CD4-positive, alpha-beta T cell (primary cell): Measurements from ENCODE around the gene DRAP1. TPM values are rescaled to one million over a fixed set of nuclear protein-coding genes. Genes with fewer than 3 reads are reported as not detected.
A peak's percentile ranks its signal among the peaks of the same experiment; 100 is the strongest.

ENCODE experiments used
- ATAC-seq: fragments of 200-7000 bp; cut with Tn5 transposase; one replicate; pipeline ENCODE4 v1.10.0; 2022; ENCODE audit warnings: mild to moderate bottlenecking; ENCODE audit not compliant: poor library complexity
- CTCF ChIA-PET: fragments of 350-600 bp; sonication (Branson Sonifier 250); formaldehyde crosslinking; loops from one replicate; lab custom pipeline; 2021; ENCODE audit warnings: antibody characterized with exemption, inconsistent platforms; lab: Charles Lee
- POLR2A ChIA-PET: fragments of 350-600 bp; sonication (Branson Sonifier 250); formaldehyde crosslinking; loops from one replicate; lab custom pipeline; 2021; ENCODE audit warnings: antibody characterized with exemption, inconsistent platforms; lab: Charles Lee
- DNase-seq, 14 experiments: peaks; one replicate each; pipeline ENCODE4 v3.0.0-alpha.2; 2013 to 2020; ENCODE audit warnings: mixed read lengths in 2 of 14
- H3K27ac ChIP-seq, 2 donors: one replicate each; pipeline versions ENCODE4 v1.5.1 to v1.7.0; 2013; ENCODE audit warnings: low read length in 2 of 2, low read depth in 1 of 2, mild to moderate bottlenecking in 1 of 2
- H3K27me3 ChIP-seq, 2 experiments: 1 replicate in 1 of 2; 2 replicates in 1 of 2; pipeline versions ENCODE4 v1.6.1 to v1.7.0; 2013; ENCODE audit warnings: low read length in 2 of 2, control low read depth in 1 of 2, mild to moderate bottlenecking in 1 of 2, moderate library complexity in 1 of 2; ENCODE audit not compliant: insufficient read depth in 2 of 2, control insufficient read depth in 1 of 2
- H3K36me3 ChIP-seq: one replicate; pipeline ENCODE4 v1.6.1; 2013; ENCODE audit warnings: low read length, control low read depth; ENCODE audit not compliant: insufficient read depth
- H3K4me1 ChIP-seq: one replicate; pipeline ENCODE4 v1.6.1; 2013; ENCODE audit warnings: low read length, control low read depth; ENCODE audit not compliant: insufficient read depth
- H3K4me3 ChIP-seq: one replicate; pipeline ENCODE4 v1.5.1; 2013; ENCODE audit warnings: mild to moderate bottlenecking, low read length, moderate library complexity
- H3K9me3 ChIP-seq, 2 experiments: 1 replicate in 1 of 2; 2 replicates in 1 of 2; pipeline versions ENCODE4 v1.6.1 to v1.7.0; 2013; ENCODE audit warnings: low read length in 2 of 2, mild to moderate bottlenecking in 2 of 2, control low read depth in 1 of 2, moderate library complexity in 1 of 2; ENCODE audit not compliant: control insufficient read depth in 1 of 2, insufficient read depth in 1 of 2
- H3K27ac Mint-ChIP-seq: one replicate; pipeline ENCODE4 v1.8.0; 2020; ENCODE audit warnings: mixed read lengths
- H3K27me3 Mint-ChIP-seq: one replicate; pipeline ENCODE4 v1.8.0; 2021; ENCODE audit warnings: mixed read lengths
- H3K36me3 Mint-ChIP-seq: one replicate; pipeline ENCODE4 v1.8.0; 2021; ENCODE audit warnings: low read depth, mixed read lengths
- H3K4me1 Mint-ChIP-seq: one replicate; pipeline ENCODE4 v1.8.0; 2021; ENCODE audit warnings: low read depth, mixed read lengths
- H3K4me3 Mint-ChIP-seq: one replicate; pipeline ENCODE4 v1.8.0; 2020; ENCODE audit warnings: mild to moderate bottlenecking, mixed read lengths
- H3K9me3 Mint-ChIP-seq: one replicate; pipeline ENCODE4 v1.8.0; 2020; ENCODE audit warnings: mixed read lengths
- intact Hi-C, 2 experiments: fragments of 100-400 bp; cut with DNase I in 1 of 2; cut with micrococcal nuclease in 1 of 2; formaldehyde crosslinking; loops; one replicate each; pipeline versions ENCODE4 v1.15.1 to v1.9.0; 2023 to 2025; cut with DNase I, micrococcal nuclease
- total RNA-seq, 174 experiments: library from RNA in 2 of 174; stranded (reverse) in 2 of 174; gene quantifications; one replicate each; pipeline ENCODE4 v1.2.3 and lab custom pipeline; 2021 to 2026
- TF ChIP-seq, protein P1 (sequence below): fragments of 200-600 bp; IDR thresholded peaks from one replicate; pipeline ENCODE4 v1.8.0; 2022; ENCODE audit warnings: antibody characterized with exemption, mild to moderate bottlenecking

Gene DRAP1
- total RNA-seq, 2 experiments from 2014 or later = 58.6 to 59.1 TPM

GRCh38 chr11:65883786-65884715 lies 35.2 kb upstream of the DRAP1 start:
- no peaks in the 10 kb centered on the region for H3K27me3 ChIP-seq
- H3K27ac ChIP-seq = no peak overlapping the region
- peak overlapping the region; percentile 75 for H3K27ac Mint-ChIP-seq
- H3K4me1 Mint-ChIP-seq = peaks cover 45% of the 10 kb centered on the region
- no peaks in the 10 kb centered on the region for H3K27me3 Mint-ChIP-seq
- H3K9me3 ChIP-seq = no peaks in the 10 kb centered on the region
- CTCF ChIA-PET = interaction anchor here (0.7 to 3.5 kb wide), 33 partner anchors 8 to 172 kb away, joined by 3 to 37 read pairs (median 5); partner anchors contain the start of genes BANF1, C11orf68, CFL1 and DRAP1
- no peak overlapping the region for H3K4me3 ChIP-seq
- POLR2A ChIA-PET = interaction anchor here (0.7 to 3.0 kb wide), 13 partner anchors 10 to 387 kb away, joined by 3 to 56 read pairs (median 6); partner anchors contain the start of genes BANF1, CFL1, EIF1AD and KAT5
- peaks cover 45% of the 10 kb centered on the region for H3K36me3 Mint-ChIP-seq
- intact Hi-C loops = loop anchor here (1.0 to 10.0 kb wide), 3 partner anchors 24 to 169 kb away; partner anchors contain the start of genes KAT5 (in 1 of the 2) and MUS81 (in 1 of the 2)
- no peaks in the 10 kb centered on the region for H3K9me3 Mint-ChIP-seq
- H3K36me3 ChIP-seq = peaks cover 35% of the 10 kb centered on the region
- ATAC-seq (no peak), DNase-seq (no peak)
- peaks cover 54% of the 10 kb centered on the region for H3K4me1 ChIP-seq
- H3K4me3 Mint-ChIP-seq = peak overlapping the region; percentile 84
- TF ChIP-seq, protein P1, sequence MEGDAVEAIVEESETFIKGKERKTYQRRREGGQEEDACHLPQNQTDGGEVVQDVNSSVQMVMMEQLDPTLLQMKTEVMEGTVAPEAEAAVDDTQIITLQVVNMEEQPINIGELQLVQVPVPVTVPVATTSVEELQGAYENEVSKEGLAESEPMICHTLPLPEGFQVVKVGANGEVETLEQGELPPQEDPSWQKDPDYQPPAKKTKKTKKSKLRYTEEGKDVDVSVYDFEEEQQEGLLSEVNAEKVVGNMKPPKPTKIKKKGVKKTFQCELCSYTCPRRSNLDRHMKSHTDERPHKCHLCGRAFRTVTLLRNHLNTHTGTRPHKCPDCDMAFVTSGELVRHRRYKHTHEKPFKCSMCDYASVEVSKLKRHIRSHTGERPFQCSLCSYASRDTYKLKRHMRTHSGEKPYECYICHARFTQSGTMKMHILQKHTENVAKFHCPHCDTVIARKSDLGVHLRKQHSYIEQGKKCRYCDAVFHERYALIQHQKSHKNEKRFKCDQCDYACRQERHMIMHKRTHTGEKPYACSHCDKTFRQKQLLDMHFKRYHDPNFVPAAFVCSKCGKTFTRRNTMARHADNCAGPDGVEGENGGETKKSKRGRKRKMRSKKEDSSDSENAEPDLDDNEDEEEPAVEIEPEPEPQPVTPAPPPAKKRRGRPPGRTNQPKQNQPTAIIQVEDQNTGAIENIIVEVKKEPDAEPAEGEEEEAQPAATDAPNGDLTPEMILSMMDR = no peak

DNA sequence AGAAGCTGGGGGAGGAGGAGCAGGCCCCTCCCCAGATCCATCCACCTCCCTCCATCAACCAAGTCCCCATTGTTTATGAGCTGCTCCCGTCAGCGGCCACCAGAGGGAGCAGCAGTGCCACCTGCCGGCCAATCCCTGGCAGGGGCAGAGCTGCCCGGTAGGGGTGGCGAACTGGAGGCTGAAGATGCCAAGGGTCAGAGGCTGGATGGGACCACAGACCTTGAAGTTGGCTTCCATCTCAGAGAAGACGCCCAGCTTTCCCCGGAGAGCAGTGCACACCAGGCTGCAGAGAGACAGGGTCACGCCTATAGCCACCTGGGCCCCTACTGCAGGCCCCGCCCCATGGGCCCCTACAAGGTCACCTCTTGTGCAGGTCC lies 34.5 kb upstream of the DRAP1 start:
- Mint-ChIP-seq H3K27me3 (no peaks in the 10 kb centered on the region), H3K27ac (peak overlapping the region; percentile 75), H3K4me1 (peaks cover 49% of the 10 kb centered on the region), H3K4me3 (peak overlapping the region; percentile 84), H3K36me3 (peaks cover 48% of the 10 kb centered on the region), H3K9me3 (no peaks in the 10 kb centered on the region)
- Histone ChIP-seq H3K36me3 (peaks cover 35% of the 10 kb centered on the region), H3K27me3 (no peaks in the 10 kb centered on the region), H3K27ac (no peak overlapping the region), H3K4me3 (no peak overlapping the region), H3K4me1 (peaks cover 54% of the 10 kb centered on the region), H3K9me3 (no peaks in the 10 kb centered on the region)
- TF ChIP-seq, protein P1 = peak; percentile 99
- intact Hi-C loops = loop anchor here (1.0 to 10.0 kb wide), 3 partner anchors 24 to 170 kb away; partner anchors contain the start of genes KAT5 (in 1 of the 2) and MUS81 (in 1 of the 2)
- CTCF ChIA-PET = interaction anchor here (0.7 to 3.5 kb wide), 34 partner anchors 8 to 173 kb away, joined by 3 to 37 read pairs (median 5); partner anchors contain the start of genes BANF1, C11orf68, CFL1 and DRAP1
- DNase-seq = peak; percentile 69 to 91 (median 80)
- peak; percentile 47 for ATAC-seq
- POLR2A ChIA-PET = interaction anchor here (0.7 to 3.0 kb wide), 14 partner anchors 9 to 388 kb away, joined by 3 to 56 read pairs (median 6); partner anchors contain the start of genes BANF1, CFL1, EIF1AD and KAT5

DNA sequence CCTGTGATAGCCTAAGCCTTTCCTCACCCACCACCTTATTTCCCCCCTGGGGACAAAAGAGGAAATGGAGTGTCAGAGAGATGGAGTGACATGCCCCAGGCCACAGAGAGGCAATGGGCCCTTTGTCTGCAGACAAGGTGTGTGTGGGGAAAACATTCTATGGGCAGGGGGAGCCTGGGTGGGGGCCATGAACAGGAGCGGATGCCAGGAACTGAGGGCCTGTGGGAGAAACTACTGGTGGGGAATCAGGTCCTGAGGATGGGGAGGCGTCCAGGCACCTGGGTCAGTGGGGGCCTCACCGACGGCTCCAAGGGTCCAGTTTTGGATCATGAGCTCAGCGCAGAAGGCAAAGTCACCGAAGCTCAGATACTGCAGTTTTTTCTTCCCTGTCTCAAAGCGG lies 34.0 kb upstream of the DRAP1 start:
- H3K27me3 ChIP-seq = no peaks in the 10 kb centered on the region
- Mint-ChIP-seq H3K27ac (peak overlapping the region; percentile 75), H3K4me3 (no peak overlapping the region), H3K27me3 (no peaks in the 10 kb centered on the region), H3K9me3 (no peaks in the 10 kb centered on the region), H3K36me3 (peaks cover 52% of the 10 kb centered on the region), H3K4me1 (peaks cover 51% of the 10 kb centered on the region)
- H3K4me3 ChIP-seq = no peak overlapping the region
- ATAC-seq (no peak), DNase-seq (no peak)
- H3K36me3 ChIP-seq = peaks cover 35% of the 10 kb centered on the region
- intact Hi-C loops = loop anchor here in 1 of 2 experiments (10.0 kb wide), 1 partner anchor 170 kb away; the partner anchor contains the start of gene KAT5
- TF ChIP-seq, protein P1 = no peak
- H3K27ac ChIP-seq = no peak overlapping the region
- no peaks in the 10 kb centered on the region for H3K9me3 ChIP-seq
- peaks cover 54% of the 10 kb centered on the region for H3K4me1 ChIP-seq
- ChIA-PET CTCF (interaction anchor here (0.7 to 3.5 kb wide), 31 partner anchors 7 to 497 kb away, joined by 3 to 37 read pairs (median 5); partner anchors contain the start of genes BANF1, C11orf68, CFL1 and DRAP1), POLR2A (interaction anchor here (0.6 to 3.0 kb wide), 15 partner anchors 9 to 388 kb away, joined by 3 to 56 read pairs (median 5); partner anchors contain the start of genes BANF1, CFL1, EIF1AD and FOSL1)
